Uterus (tissue), 2 donors: ENCODE measurements around the gene TK2.

Experiments used
- POLR2A ChIP-seq, 2 donors: fragments of 450-650 bp; IDR thresholded peaks; one replicate each; pipeline ENCODE4 v1.6.1; 2016; ENCODE audit warnings: antibody characterized with exemption in 2 of 2, mild to moderate bottlenecking in 1 of 2, moderate library complexity in 1 of 2
- TF ChIP-seq, protein P1 (sequence below), 4 experiments: fragments of 200-600 bp in 2 of 4; fragments of 450-650 bp in 2 of 4; sonication (generic) in 2 of 4; IDR thresholded peaks; one replicate each; pipeline ENCODE4 v1.5.1; 2016 to 2019; ENCODE audit warnings: antibody characterized with exemption in 4 of 4, mild to moderate bottlenecking in 2 of 4, moderate library complexity in 1 of 4

DNA sequence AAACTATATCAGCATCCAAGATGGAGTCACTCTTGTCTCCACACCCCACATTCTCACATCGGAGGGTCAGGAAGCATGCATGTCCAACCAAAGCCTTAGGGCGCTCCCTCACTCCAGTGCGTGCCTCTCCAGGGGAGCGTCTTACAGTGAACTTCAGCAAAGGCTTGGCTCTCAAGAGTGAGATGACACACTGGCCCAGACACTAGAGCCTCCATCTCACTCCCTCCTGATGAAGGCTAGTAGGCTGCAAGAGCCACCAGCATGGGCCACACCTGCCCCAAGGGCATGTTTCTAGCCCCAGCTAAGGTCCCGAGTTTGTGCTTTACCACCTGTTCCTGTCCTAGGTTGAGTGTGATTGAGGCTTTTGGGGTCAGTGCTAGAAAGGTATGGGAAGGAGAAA, 82.3 kb downstream of the TK2 start:
- TF ChIP-seq, protein P1, sequence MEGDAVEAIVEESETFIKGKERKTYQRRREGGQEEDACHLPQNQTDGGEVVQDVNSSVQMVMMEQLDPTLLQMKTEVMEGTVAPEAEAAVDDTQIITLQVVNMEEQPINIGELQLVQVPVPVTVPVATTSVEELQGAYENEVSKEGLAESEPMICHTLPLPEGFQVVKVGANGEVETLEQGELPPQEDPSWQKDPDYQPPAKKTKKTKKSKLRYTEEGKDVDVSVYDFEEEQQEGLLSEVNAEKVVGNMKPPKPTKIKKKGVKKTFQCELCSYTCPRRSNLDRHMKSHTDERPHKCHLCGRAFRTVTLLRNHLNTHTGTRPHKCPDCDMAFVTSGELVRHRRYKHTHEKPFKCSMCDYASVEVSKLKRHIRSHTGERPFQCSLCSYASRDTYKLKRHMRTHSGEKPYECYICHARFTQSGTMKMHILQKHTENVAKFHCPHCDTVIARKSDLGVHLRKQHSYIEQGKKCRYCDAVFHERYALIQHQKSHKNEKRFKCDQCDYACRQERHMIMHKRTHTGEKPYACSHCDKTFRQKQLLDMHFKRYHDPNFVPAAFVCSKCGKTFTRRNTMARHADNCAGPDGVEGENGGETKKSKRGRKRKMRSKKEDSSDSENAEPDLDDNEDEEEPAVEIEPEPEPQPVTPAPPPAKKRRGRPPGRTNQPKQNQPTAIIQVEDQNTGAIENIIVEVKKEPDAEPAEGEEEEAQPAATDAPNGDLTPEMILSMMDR (IDR thresholded peaks at IDR 0.05): no peak
- TF ChIP-seq POLR2A (IDR thresholded peaks at IDR 0.05): no peak
